ENCODE data around the gene MEIS2.

MEIS2 gene

GRCh38 chr15:36972704-36973103, 127.6 kb downstream of the MEIS2 start:
- FAIRE-seq (no peak), DNase-seq (ENCODE audit: insufficient read length, low spot score) (no peak)
- TF ChIP-seq POLR2AphosphoS5 (IDR thresholded peaks at IDR 0.05; ENCODE audit: low read depth, low read length) (no peak), POU2F2 (IDR thresholded peaks at IDR 0.05; ENCODE audit: low read depth, low read length) (no peak), TAF1 (IDR thresholded peaks at IDR 0.05; ENCODE audit: low read depth, low read length) (no peak), SPI1 (IDR thresholded peaks at IDR 0.05; ENCODE audit: low read depth, low read length) (no peak), PAX5 (IDR thresholded peaks at IDR 0.05; ENCODE audit: insufficient read depth, low read length, severe bottlenecking) (no peak), POLR2A (IDR thresholded peaks at IDR 0.05; ENCODE audit: low read depth, low read length) (no peak)

GRCh38 chr15:36970522-36970921, 129.8 kb downstream of the MEIS2 start:
- FAIRE-seq (no peak), DNase-seq (ENCODE audit: insufficient read length, low spot score) (no peak)
- no peak for TF ChIP-seq POLR2A (IDR thresholded peaks at IDR 0.05; ENCODE audit: low read depth, low read length)
- TF ChIP-seq PAX5 (IDR thresholded peaks at IDR 0.05; ENCODE audit: insufficient read depth, low read length, severe bottlenecking), result no peak
- no peak for TF ChIP-seq POLR2AphosphoS5 (IDR thresholded peaks at IDR 0.05; ENCODE audit: low read depth, low read length)
- no peak for TF ChIP-seq TAF1 (IDR thresholded peaks at IDR 0.05; ENCODE audit: low read depth, low read length)
- no peak for TF ChIP-seq POU2F2 (IDR thresholded peaks at IDR 0.05; ENCODE audit: low read depth, low read length)
- TF ChIP-seq SPI1 (IDR thresholded peaks at IDR 0.05; ENCODE audit: low read depth, low read length), result no peak

DNA sequence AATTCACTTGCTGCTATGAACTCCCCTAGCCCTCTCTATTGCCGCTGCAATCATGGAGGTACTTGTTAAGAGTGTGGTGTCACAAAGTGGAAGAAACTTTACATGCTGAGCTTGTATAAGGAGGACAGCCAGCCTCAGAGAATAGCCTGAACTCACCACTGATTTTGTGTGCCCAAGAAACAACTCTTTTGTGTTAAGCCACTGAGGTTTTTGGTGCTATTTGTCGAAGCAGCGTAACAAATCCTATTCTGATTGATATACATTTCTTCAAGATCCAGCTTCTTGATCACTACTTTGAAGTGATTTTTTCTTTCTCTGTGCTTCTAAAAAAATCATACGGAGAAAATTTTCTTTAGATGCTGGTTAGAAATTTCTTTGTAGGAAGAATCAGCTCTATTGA, 132.4 kb downstream of the MEIS2 start:
- DNase-seq (ENCODE audit: insufficient read length, low spot score) (no peak), FAIRE-seq (no peak)
- TF ChIP-seq POU2F2 (IDR thresholded peaks at IDR 0.05; ENCODE audit: low read depth, low read length) (no peak), POLR2A (IDR thresholded peaks at IDR 0.05; ENCODE audit: low read depth, low read length) (no peak), PAX5 (IDR thresholded peaks at IDR 0.05; ENCODE audit: insufficient read depth, low read length, severe bottlenecking) (no peak), TAF1 (IDR thresholded peaks at IDR 0.05; ENCODE audit: low read depth, low read length) (no peak), POLR2AphosphoS5 (IDR thresholded peaks at IDR 0.05; ENCODE audit: low read depth, low read length) (no peak), SPI1 (IDR thresholded peaks at IDR 0.05; ENCODE audit: low read depth, low read length) (no peak)

GRCh38 chr15:36966708-36967107, 133.6 kb downstream of the MEIS2 start:
- no peak for FAIRE-seq
- DNase-seq (ENCODE audit: insufficient read length, low spot score), result no peak
- TF ChIP-seq POLR2AphosphoS5 (IDR thresholded peaks at IDR 0.05; ENCODE audit: low read depth, low read length), result no peak
- TF ChIP-seq PAX5 (IDR thresholded peaks at IDR 0.05; ENCODE audit: insufficient read depth, low read length, severe bottlenecking), result no peak
- no peak for TF ChIP-seq TAF1 (IDR thresholded peaks at IDR 0.05; ENCODE audit: low read depth, low read length)
- no peak for TF ChIP-seq POLR2A (IDR thresholded peaks at IDR 0.05; ENCODE audit: low read depth, low read length)
- no peak for TF ChIP-seq POU2F2 (IDR thresholded peaks at IDR 0.05; ENCODE audit: low read depth, low read length)
- no peak for TF ChIP-seq SPI1 (IDR thresholded peaks at IDR 0.05; ENCODE audit: low read depth, low read length)

- FAIRE-seq, result no peak
- TF ChIP-seq TAF1 (IDR thresholded peaks at IDR 0.05; ENCODE audit: low read depth, low read length) (no peak), PAX5 (IDR thresholded peaks at IDR 0.05; ENCODE audit: insufficient read depth, low read length, severe bottlenecking) (no peak), POU2F2 (IDR thresholded peaks at IDR 0.05; ENCODE audit: low read depth, low read length) (no peak), POLR2A (IDR thresholded peaks at IDR 0.05; ENCODE audit: low read depth, low read length) (no peak), POLR2AphosphoS5 (IDR thresholded peaks at IDR 0.05; ENCODE audit: low read depth, low read length) (no peak), SPI1 (IDR thresholded peaks at IDR 0.05; ENCODE audit: low read depth, low read length) (no peak)
- no peak for DNase-seq (ENCODE audit: insufficient read length, low spot score)
These were observed 134.6 kb downstream of the MEIS2 start for GRCh38 chr15:36965570-36966342.

DNA sequence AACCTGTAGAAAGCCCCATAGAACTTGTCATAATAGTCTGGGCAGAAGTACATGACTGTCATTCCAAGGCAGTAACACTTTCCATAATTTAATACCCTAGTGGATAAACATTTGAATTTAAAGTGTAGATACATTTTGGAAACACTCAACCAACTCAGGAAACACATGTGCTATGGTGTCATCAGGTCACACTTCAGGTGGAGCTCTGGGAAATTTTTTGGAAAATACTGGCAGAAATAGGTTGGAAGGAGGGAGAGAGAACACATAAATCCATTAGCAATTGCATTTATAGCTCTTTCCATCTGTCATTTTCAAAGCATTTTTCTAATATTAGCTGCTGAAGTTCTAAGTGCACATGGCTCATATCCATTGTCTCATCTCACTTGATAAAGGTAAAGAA, 135.7 kb downstream of the MEIS2 start:
- FAIRE-seq, result no peak
- no peak for TF ChIP-seq POLR2A (IDR thresholded peaks at IDR 0.05; ENCODE audit: low read depth, low read length)
- no peak for TF ChIP-seq TAF1 (IDR thresholded peaks at IDR 0.05; ENCODE audit: low read depth, low read length)
- no peak for TF ChIP-seq SPI1 (IDR thresholded peaks at IDR 0.05; ENCODE audit: low read depth, low read length)
- TF ChIP-seq POLR2AphosphoS5 (IDR thresholded peaks at IDR 0.05; ENCODE audit: low read depth, low read length), result no peak
- DNase-seq (ENCODE audit: insufficient read length, low spot score), result no peak

GRCh38 chr15:36961956-36962355, 138.4 kb downstream of the MEIS2 start:
- DNase-seq (ENCODE audit: insufficient read length, low spot score) (no peak), FAIRE-seq (no peak)
- TF ChIP-seq SPI1 (IDR thresholded peaks at IDR 0.05; ENCODE audit: low read depth, low read length), result no peak
- TF ChIP-seq POLR2A (IDR thresholded peaks at IDR 0.05; ENCODE audit: low read depth, low read length), result no peak
- no peak for TF ChIP-seq POLR2AphosphoS5 (IDR thresholded peaks at IDR 0.05; ENCODE audit: low read depth, low read length)
- no peak for TF ChIP-seq TAF1 (IDR thresholded peaks at IDR 0.05; ENCODE audit: low read depth, low read length)
- no peak for TF ChIP-seq POU2F2 (IDR thresholded peaks at IDR 0.05; ENCODE audit: low read depth, low read length)
- no peak for TF ChIP-seq PAX5 (IDR thresholded peaks at IDR 0.05; ENCODE audit: insufficient read depth, low read length, severe bottlenecking)

GRCh38 chr15:36960947-36961227, 139.5 kb downstream of the MEIS2 start:
- no peak for FAIRE-seq
- no peak for TF ChIP-seq SPI1 (IDR thresholded peaks at IDR 0.05; ENCODE audit: low read depth, low read length)
- no peak for TF ChIP-seq POLR2AphosphoS5 (IDR thresholded peaks at IDR 0.05; ENCODE audit: low read depth, low read length)
- TF ChIP-seq POLR2A (IDR thresholded peaks at IDR 0.05; ENCODE audit: low read depth, low read length), result no peak
- no peak for TF ChIP-seq TAF1 (IDR thresholded peaks at IDR 0.05; ENCODE audit: low read depth, low read length)
- TF ChIP-seq POU2F2 (IDR thresholded peaks at IDR 0.05; ENCODE audit: low read depth, low read length), result no peak
- no peak for DNase-seq (ENCODE audit: insufficient read length, low spot score)

GRCh38 chr15:36960179-36960946, 140.0 kb downstream of the MEIS2 start:
- DNase-seq (ENCODE audit: insufficient read length, low spot score), result no peak
- no peak for FAIRE-seq
- no peak for TF ChIP-seq PAX5 (IDR thresholded peaks at IDR 0.05; ENCODE audit: insufficient read depth, low read length, severe bottlenecking)
- TF ChIP-seq POU2F2 (IDR thresholded peaks at IDR 0.05; ENCODE audit: low read depth, low read length), result no peak
- TF ChIP-seq POLR2A (IDR thresholded peaks at IDR 0.05; ENCODE audit: low read depth, low read length), result no peak
- TF ChIP-seq SPI1 (IDR thresholded peaks at IDR 0.05; ENCODE audit: low read depth, low read length), result no peak
- TF ChIP-seq TAF1 (IDR thresholded peaks at IDR 0.05; ENCODE audit: low read depth, low read length), result no peak
- TF ChIP-seq POLR2AphosphoS5 (IDR thresholded peaks at IDR 0.05; ENCODE audit: low read depth, low read length), result no peak
